B cell (primary cell): ENCODE results near the gene UBE2M. TPM values are rescaled to one million over a fixed set of nuclear protein-coding genes. Genes with fewer than 3 reads are reported as not detected.

Experiments used
- ATAC-seq: fragments of 200-7000 bp; cut with Tn5 transposase; one replicate; pipeline ENCODE4 v1.10.0; 2021; ENCODE audit warnings: low read depth, mild to moderate bottlenecking, moderate number of reproducible peaks, moderate library complexity
- CTCF ChIA-PET: fragments of 350-600 bp; sonication (Branson Sonifier 250); formaldehyde crosslinking; loops from one replicate; lab custom pipeline; 2021; ENCODE audit warnings: antibody characterized with exemption, inconsistent platforms; lab: Charles Lee
- POLR2A ChIA-PET: fragments of 350-600 bp; sonication (Branson Sonifier 250); formaldehyde crosslinking; loops from one replicate; lab custom pipeline; 2021; ENCODE audit warnings: antibody characterized with exemption; lab: Charles Lee
- DNase-seq: peaks from one replicate; pipeline ENCODE4 v3.0.0; 2013
- H2AFZ ChIP-seq: 2 replicates; pipeline ENCODE4 v1.6.1; 2012; ENCODE audit warnings: mild to moderate bottlenecking, low read depth, low read length; ENCODE audit not compliant: insufficient read depth, poor library complexity, severe bottlenecking
- H3K27ac ChIP-seq, 2 donors: 1 replicate in 1 of 2; 2 replicates in 1 of 2; pipeline ENCODE4 v1.5.1; 2012 to 2013; ENCODE audit warnings: low read length in 2 of 2, mild to moderate bottlenecking in 2 of 2, moderate library complexity in 1 of 2
- H3K27me3 ChIP-seq, 4 experiments: fragments of 200-600 bp in 1 of 4; sonication (generic) in 1 of 4; replicated peaks in 1 of 4; 1 replicate in 2 of 4; 2 replicates in 2 of 4; pipeline versions ENCODE4 v1.6.1 to v1.7.0; 2013 to 2016; ENCODE audit warnings: low read length in 3 of 4, mild to moderate bottlenecking in 2 of 4, mixed read lengths in 1 of 4, moderate library complexity in 1 of 4; ENCODE audit not compliant: insufficient read depth in 4 of 4, control insufficient read depth in 3 of 4; ENCODE audit errors: control extremely low read depth in 1 of 4
- H3K36me3 ChIP-seq, 2 experiments: replicated peaks in 1 of 2; 1 replicate in 1 of 2; 2 replicates in 1 of 2; pipeline versions ENCODE4 v1.6.1 to v1.7.1; 2013; ENCODE audit warnings: low read length in 1 of 2; ENCODE audit not compliant: insufficient read depth in 2 of 2, control insufficient read depth in 1 of 2; ENCODE audit errors: control extremely low read depth in 1 of 2, extremely low read depth in 1 of 2
- H3K4me1 ChIP-seq, 2 donors: fragments of 200-600 bp in 1 of 2; sonication (generic) in 1 of 2; 1 replicate in 1 of 2; 2 replicates in 1 of 2; pipeline versions ENCODE4 v1.5.1 to v1.6.1; 2013 to 2017; ENCODE audit warnings: low read length in 2 of 2; ENCODE audit not compliant: control insufficient read depth in 2 of 2, insufficient read depth in 2 of 2
- H3K4me2 ChIP-seq: replicated peaks from 2 replicates; pipeline ENCODE3; 2012; ENCODE audit warnings: mild to moderate bottlenecking, low read depth, low read length; ENCODE audit not compliant: poor library complexity, severe bottlenecking
- H3K4me3 ChIP-seq, 5 experiments: fragments of 200-600 bp in 1 of 5; sonication (generic) in 1 of 5; 1 replicate in 3 of 5; 2 replicates in 2 of 5; pipeline versions ENCODE4 v1.5.1 to v1.7.0; 2011 to 2016; ENCODE audit warnings: low read length in 4 of 5, mild to moderate bottlenecking in 4 of 5, low read depth in 2 of 5, control low read depth in 1 of 5, moderate library complexity in 1 of 5; ENCODE audit not compliant: insufficient read depth in 1 of 5; ENCODE audit errors: control extremely low read depth in 1 of 5, extremely low read depth in 1 of 5
- H3K79me2 ChIP-seq: fragments of 200-600 bp; sonication (generic); one replicate; pipeline ENCODE4 v1.6.0; 2016; ENCODE audit warnings: low read length; ENCODE audit not compliant: control insufficient read depth, insufficient read depth
- H3K9ac ChIP-seq: fragments of 200-600 bp; sonication (generic); 2 replicates; pipeline ENCODE4 v1.6.1; 2017; ENCODE audit warnings: mild to moderate bottlenecking, low read length, moderate library complexity
- H3K9me3 ChIP-seq, 3 donors: one replicate each; pipeline versions ENCODE4 v1.6.1 to v1.7.1; 2013; ENCODE audit warnings: low read length in 2 of 3; ENCODE audit not compliant: control insufficient read depth in 2 of 3, insufficient read depth in 1 of 3; ENCODE audit errors: control extremely low read depth in 1 of 3
- H4K20me1 ChIP-seq: 2 replicates; pipeline ENCODE4 v1.6.0; 2012; ENCODE audit warnings: mild to moderate bottlenecking, low read length; ENCODE audit not compliant: insufficient read depth, control insufficient read depth, poor library complexity, severe bottlenecking
- H3K27ac Mint-ChIP-seq: one replicate; pipeline ENCODE4 v1.8.0; 2021; ENCODE audit warnings: mixed read lengths
- H3K27me3 Mint-ChIP-seq: one replicate; pipeline ENCODE4 v1.8.0; 2021; ENCODE audit warnings: mixed read lengths
- H3K4me1 Mint-ChIP-seq: one replicate; pipeline ENCODE4 v1.8.0; 2021; ENCODE audit warnings: mixed read lengths
- H3K4me3 Mint-ChIP-seq: one replicate; pipeline ENCODE4 v1.8.0; 2021; ENCODE audit warnings: mixed read lengths
- H3K9me3 Mint-ChIP-seq: one replicate; pipeline ENCODE4 v1.8.0; 2022; ENCODE audit warnings: mixed read lengths; ENCODE audit not compliant: insufficient read depth
- CTCF ChIP-seq: fragments of 200-600 bp; IDR thresholded peaks from one replicate; pipeline ENCODE4 v1.8.0; 2022; ENCODE audit warnings: antibody characterized with exemption, mild to moderate bottlenecking
- EZH2 ChIP-seq: IDR thresholded peaks from 2 replicates; pipeline ENCODE4 v1.6.1; 2012; ENCODE audit warnings: borderline replicate concordance, low read depth, mild to moderate bottlenecking, moderate library complexity, low read length; ENCODE audit not compliant: insufficient read depth, poor library complexity, severe bottlenecking
- WGBS: methylation state at CpG from one replicate; pipeline ENCODE4 v1.1.5; 2013; ENCODE audit warnings: missing lambda C conversion rate; ENCODE audit not compliant: insufficient coverage; 5-methylcytosine and 5-hydroxymethylcytosine counted together
- intact Hi-C: fragments of 100-400 bp; cut with micrococcal nuclease; formaldehyde crosslinking; loops from one replicate; pipeline ENCODE4 v1.10.0; 2022
- polyA plus RNA-seq: library from polyadenylated mRNA; depleted of rRNA; stranded (reverse); fragments of >200 nt; gene quantifications from 2 replicates; pipeline ENCODE4 v1.2.3, GENCODE V29; 2012
- total RNA-seq, 2 donors: library from RNA; stranded (reverse); fragments of 120-200 nt in 1 of 2; gene quantifications; 1 replicate in 1 of 2; 2 replicates in 1 of 2; pipeline versions ENCODE4 v1.2.3 to v1.2.4, GENCODE V29; 2013 to 2022

UBE2M gene
- total and polyA plus RNA-seq, 2 donors (not counting 1 experiment from before 2014, with no cell fraction given), result 62.5 to 66.1 TPM

GRCh38 chr19:58563823-58564222, 5.4 kb upstream of the UBE2M start:
- Histone ChIP-seq H3K9ac (no peak overlapping the region), H3K27me3 (no peaks in the 10 kb centered on the region), H3K79me2 (peaks cover 3% of the 10 kb centered on the region), H3K36me3 (peaks cover 0 to 3% of the 10 kb centered on the region in 2 experiments), H3K27ac (no peak overlapping the region), H3K9me3 (peaks cover 0 to 9% (median 0%) of the 10 kb centered on the region in 3 donors), H2AFZ (no peak overlapping the region), H3K4me2 (peak overlapping the region; percentile 87), H4K20me1 (peaks cover 7% of the 10 kb centered on the region), H3K4me1 (peaks cover 24 to 35% of the 10 kb centered on the region in 2 donors), H3K4me3 (no peak overlapping the region)
- POLR2A ChIA-PET, result interaction anchor here (1.4 kb wide), 1 partner anchor 9 kb away, joined by 3 read pairs; the partner anchor contains the start of gene CHMP2A
- H3K9me3 Mint-ChIP-seq, result no peaks in the 10 kb centered on the region
- TF ChIP-seq EZH2, result no peak
- TF ChIP-seq CTCF, result no peak
- intact Hi-C loops, result no loop called here
- peak overlapping the region; percentile 87 for H3K27ac Mint-ChIP-seq
- CTCF ChIA-PET, result interaction anchor here (1.1 to 1.3 kb wide), 2 partner anchors 9 to 18 kb away, joined by 3 to 6 read pairs; partner anchors contain the start of gene CHMP2A
- no peak for ATAC-seq
- peak overlapping the region; percentile 96 for H3K4me3 Mint-ChIP-seq
- no peaks in the 10 kb centered on the region for H3K27me3 Mint-ChIP-seq
- no peak for DNase-seq
- H3K4me1 Mint-ChIP-seq, result peaks cover 47% of the 10 kb centered on the region
- 89% methylated on average over 5 of the region's 6 CpGs for WGBS

DNA sequence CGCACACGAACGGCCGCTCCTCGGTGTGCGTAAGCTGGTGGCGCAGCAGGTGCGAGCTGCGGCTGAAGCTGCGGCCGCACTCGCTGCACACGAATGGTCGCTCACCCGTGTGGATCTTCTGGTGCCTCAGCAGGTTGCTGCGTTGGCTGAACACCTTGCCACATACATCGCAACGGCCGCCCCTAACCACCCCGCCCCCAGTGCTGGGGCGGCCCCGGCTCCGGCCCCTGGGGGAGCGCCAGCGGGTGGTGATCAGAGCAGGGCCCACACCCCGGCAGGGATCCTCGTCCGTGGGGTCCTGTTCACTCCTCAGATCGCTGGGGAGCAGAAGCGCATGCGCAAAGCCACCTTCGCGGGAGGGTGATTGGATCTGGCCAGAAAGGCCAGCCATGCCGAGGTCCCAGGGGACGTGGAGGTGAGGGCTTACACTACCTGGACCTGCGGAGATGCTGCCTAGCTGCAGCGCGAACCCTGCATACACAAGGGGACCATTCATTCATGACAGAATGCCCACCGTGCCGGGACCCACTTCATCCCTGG, 4.7 kb upstream of the UBE2M start:
- peak overlapping the region; percentile 60 for H2AFZ ChIP-seq
- H4K20me1 ChIP-seq, result peaks cover 7% of the 10 kb centered on the region
- H3K9me3 ChIP-seq, result peaks cover 0 to 9% (median 0%) of the 10 kb centered on the region in 3 donors
- H3K4me1 ChIP-seq, result peaks cover 24 to 35% of the 10 kb centered on the region in 2 donors
- ChIA-PET POLR2A (interaction anchor here (1.2 to 1.6 kb wide), 3 partner anchors 9 to 43 kb away, joined by 3 to 8 read pairs (median 7); partner anchors contain the start of genes CHMP2A and ZBTB45), CTCF (interaction anchor here (0.6 to 3.3 kb wide), 3 partner anchors 9 to 43 kb away, joined by 3 to 10 read pairs (median 3); partner anchors contain the start of gene MZF1)
- H3K4me1 Mint-ChIP-seq, result peaks cover 49% of the 10 kb centered on the region
- 3% methylated on average over 40 of the region's 40 CpGs for WGBS
- intact Hi-C loops, result no loop called here
- H3K4me2 ChIP-seq, result peak overlapping the region; percentile 87
- DNase-seq (no peak), ATAC-seq (no peak)
- no peaks in the 10 kb centered on the region for H3K27me3 Mint-ChIP-seq
- TF ChIP-seq CTCF, result no peak
- no peak for TF ChIP-seq EZH2
- H3K27ac Mint-ChIP-seq, result peak overlapping the region; percentile 87
- no peaks in the 10 kb centered on the region for H3K27me3 ChIP-seq
- H3K9ac ChIP-seq, result peak overlapping the region; percentile 50
- peak overlapping the region; percentile 26 to 59 (median 36) for H3K4me3 ChIP-seq
- no peaks in the 10 kb centered on the region for H3K9me3 Mint-ChIP-seq
- no peak overlapping the region for H3K27ac ChIP-seq
- H3K4me3 Mint-ChIP-seq, result peak overlapping the region; percentile 96
- peaks cover 1% of the 10 kb centered on the region for H3K79me2 ChIP-seq
- H3K36me3 ChIP-seq, result peaks cover 0 to 3% of the 10 kb centered on the region in 2 experiments
